Activated gamma-delta T cell treated with Interleukin-2 at 50 U/mL for 16 hours (primary cell): ENCODE results near the gene THAP7.

Experiments used
- DNase-seq: peaks from one replicate; pipeline ENCODE4 v3.0.0-alpha.2; 2020

Gene THAP7

DNA sequence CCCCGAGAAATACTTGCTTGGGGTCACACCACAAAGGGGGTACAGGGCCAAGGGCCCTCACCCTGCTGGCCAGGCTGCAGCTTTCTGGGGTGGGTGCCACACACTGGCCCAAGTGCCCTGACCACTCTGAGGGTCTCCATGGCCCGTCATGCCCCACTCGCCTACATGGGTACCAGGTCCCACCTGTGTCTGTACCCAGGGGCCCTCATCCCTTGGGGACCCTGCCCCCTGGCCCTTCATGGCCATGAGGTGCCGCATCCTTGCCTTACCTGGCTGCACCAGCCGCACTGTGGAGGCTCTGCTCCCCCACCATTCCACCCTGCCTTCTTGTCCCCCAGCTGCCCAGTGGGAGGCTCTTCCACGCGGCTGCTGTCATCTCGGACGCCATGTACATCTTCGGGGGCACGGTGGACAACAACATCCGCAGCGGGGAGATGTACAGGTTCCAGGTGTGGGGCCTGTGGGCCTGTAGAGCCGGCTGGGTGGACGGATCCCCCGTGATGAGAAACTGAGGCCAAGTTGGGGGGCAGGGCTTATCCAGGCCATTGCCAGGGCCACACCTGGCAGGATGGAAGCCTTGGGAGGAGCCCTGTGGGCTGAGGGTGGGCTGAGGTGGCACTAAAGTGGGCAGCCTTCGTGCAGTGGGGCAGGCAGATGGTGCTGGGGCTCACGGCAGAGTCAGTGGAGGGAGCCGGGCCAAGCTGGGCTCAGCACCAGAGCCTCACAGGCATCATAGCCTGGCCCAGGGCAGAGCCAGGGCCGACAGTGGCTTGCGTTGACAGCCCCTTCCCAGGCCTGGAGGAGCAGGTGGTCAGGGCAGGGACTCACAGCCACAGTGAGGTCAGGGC, 9.2 kb downstream of the THAP7 start:
- no peak for DNase-seq

DNA sequence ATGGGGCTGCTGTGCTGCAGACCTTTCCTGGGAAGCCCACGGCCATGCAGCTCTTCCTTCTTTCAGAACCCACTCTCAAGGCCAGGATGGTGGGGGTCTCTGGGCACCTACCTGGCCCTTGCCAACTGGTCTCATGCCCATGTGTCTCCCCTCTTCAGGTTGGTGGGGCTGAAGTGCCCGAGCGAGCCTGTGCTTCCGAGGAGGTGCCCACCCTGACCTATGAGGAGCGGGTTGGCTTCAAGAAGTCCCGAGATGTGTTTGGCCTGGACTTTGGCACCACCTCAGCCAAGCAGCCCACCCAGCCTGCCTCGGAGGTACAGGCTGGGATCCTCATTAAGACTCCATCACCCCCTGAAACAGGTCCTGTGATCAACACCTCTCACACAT, 9.9 kb downstream of the THAP7 start:
- no peak for DNase-seq

GRCh38 chr22:20991252-20992055, 10.5 kb downstream of the THAP7 start:
- no peak for DNase-seq

DNA sequence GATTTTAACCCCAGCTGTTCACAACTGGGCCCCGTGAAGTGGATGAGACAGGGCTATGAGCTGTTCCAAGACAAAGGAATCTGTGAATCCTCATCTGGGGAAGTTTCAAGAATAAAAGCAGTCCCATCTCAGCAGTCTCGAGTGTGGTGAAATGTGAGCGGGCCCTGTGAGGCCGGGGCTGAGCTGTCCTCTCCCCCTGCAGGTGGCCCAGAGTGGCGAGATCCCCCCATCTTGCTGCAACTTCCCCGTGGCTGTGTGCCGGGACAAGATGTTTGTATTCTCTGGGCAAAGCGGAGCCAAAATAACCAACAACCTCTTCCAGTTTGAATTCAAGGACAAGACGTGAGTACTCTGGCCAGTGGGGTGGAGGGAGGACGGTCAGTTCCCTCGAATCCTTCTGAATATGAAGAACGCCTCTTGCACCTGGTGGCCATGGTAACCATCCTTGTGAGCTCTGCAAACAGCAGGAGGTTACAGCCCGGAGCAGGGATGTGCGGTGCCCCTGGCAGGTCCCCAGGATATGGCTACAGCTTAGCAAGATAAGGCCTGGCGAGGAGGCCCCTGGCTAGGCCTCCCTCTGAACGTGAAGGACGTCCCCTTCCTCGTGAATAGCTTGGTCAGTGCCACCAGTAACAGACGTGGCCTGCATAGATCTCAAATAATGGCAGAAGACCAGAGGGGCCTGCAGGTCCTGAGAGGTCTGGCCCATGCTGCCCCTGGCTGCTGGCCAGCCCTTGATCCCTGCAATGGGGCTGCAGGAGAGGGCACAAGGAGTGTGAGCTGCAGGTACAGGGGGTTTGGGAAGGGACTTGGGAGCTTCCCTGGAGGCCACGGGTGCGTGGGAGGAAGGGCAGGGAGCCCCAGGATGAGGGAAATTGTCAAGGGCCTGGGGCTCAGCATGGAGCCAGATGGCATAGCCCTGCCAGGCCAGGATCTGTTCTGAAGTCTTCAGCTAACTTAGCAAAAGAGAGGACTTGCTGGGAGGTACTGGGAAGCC, 11.4 kb downstream of the THAP7 start:
- DNase-seq: no peak

DNA sequence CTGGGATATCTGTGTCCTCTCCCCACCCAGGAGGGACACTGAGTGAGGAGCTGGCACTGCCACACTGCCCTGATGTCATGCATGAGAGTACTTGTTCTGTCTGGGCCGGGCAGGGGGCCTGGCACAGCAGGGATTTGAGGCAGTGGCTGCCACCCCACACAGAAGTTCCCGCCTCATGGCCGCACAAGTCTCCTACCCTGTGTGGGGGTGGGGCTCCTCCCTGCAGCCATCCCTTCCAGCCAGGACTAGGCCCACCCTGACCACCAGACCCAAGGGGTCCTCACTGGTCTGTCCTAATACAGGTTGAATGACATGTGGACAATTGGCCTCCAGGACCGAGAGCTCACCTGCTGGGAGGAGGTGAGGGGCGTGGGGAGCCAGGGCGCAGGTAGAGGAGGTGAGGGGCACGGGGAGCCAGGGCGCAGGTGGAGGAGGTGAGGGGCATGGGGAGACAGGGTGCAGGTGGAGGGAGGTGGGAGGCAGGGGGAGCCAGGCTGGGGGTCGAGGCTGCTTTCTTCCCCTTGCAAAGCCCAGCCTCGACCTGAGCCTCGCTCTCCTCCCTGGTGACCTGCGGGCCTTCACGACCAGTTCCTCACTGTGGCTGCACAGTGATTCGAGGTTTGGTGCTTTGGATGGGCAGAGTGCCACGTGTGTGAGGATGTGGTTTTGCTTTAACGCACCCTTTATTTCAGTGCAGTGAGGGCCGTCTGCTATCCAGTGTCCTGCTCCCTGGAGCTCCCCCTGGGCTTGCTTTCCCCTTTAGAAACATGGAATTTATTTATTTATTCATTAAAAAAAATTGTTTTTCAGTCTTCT, 12.4 kb downstream of the THAP7 start:
- DNase-seq: no peak

DNA sequence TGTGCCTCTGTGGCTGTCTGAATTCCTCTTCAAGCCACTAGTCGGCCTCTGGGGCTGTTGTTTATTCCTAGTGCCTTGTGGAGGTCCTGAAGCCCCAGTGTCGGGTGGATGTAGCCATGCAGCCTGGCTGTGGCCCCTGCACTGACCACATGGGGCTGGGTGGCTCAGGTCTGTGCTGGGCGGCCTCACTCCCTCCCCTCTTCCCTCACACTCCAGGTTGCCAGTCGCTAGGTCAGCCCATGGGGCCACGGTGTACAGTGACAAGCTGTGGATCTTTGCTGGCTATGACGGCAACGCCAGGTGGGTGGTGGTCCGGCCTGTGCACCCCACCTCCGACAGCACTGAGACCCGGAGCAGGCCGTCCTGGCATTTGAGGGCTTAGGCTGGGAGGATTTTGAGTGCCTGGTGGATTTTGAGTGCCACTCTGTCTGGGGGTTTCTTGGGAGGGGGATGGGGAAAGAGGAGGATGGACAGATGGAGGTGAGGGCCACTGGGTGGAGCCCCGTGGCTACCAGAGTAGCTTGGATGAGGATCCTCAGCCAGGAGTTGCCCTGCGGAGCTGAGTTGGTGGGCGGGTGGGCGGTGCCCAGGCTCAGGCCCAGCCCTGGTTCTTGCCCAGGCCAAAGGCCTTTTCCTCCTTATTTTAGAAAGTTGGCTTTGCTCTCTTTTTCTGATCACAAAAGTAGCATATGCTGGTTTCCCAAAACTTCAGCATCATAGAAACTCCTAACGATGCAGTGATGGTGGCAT, 13.2 kb downstream of the THAP7 start:
- DNase-seq: no peak

GRCh38 chr22:20987375-20987774, 14.5 kb downstream of the THAP7 start:
- no peak for DNase-seq

- no peak for DNase-seq
These were observed 15.6 kb downstream of the THAP7 start for GRCh38 chr22:20986365-20986764.

DNA sequence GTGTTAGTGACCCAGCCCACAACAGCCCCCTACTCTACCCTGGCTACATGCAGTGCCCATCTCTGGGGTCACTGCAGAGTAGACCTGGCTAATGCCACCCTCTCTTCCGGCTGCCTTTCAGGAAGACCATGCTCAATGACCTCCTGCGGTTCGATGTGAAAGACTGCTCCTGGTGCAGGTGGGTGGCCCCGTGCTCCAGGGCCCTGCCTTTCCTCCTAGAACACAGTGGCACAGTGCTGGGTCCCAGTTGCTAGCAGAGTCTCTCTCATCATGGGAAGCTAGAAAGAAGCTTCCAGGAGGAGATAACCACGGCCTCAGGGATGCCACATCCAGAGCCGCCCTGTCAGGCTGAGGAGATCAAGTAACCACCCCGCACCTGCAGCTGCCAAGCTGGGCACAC, 16.2 kb downstream of the THAP7 start:
- no peak for DNase-seq

GRCh38 chr22:20983081-20983771, 18.7 kb downstream of the THAP7 start:
- DNase-seq: no peak

DNA sequence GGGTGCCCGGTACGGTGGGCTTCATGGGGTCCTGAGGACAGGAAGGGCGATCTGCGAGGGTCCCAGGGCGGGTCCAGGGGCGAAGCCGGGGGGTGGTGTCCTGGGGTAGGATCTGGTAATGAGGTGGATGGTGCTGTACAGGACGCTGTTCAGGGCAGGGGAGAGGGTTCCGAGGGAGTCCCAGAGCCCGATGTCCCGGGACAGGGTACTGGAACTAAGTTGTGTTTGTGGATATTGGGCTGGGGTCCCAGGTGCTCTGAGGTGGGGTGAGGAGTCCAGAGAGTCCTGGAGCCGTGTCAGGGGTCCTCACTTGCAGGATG, 19.4 kb downstream of the THAP7 start:
- DNase-seq: no peak

GRCh38 chr22:20981787-20982562, 19.9 kb downstream of the THAP7 start, which contains the start of gene LZTR1:
Gene LZTR1, plus strand, starts transcription at chr22:20982297. Its CDS starts 75 bp downstream, at chr22:20982372.
- peak; percentile 61 for DNase-seq

DNA sequence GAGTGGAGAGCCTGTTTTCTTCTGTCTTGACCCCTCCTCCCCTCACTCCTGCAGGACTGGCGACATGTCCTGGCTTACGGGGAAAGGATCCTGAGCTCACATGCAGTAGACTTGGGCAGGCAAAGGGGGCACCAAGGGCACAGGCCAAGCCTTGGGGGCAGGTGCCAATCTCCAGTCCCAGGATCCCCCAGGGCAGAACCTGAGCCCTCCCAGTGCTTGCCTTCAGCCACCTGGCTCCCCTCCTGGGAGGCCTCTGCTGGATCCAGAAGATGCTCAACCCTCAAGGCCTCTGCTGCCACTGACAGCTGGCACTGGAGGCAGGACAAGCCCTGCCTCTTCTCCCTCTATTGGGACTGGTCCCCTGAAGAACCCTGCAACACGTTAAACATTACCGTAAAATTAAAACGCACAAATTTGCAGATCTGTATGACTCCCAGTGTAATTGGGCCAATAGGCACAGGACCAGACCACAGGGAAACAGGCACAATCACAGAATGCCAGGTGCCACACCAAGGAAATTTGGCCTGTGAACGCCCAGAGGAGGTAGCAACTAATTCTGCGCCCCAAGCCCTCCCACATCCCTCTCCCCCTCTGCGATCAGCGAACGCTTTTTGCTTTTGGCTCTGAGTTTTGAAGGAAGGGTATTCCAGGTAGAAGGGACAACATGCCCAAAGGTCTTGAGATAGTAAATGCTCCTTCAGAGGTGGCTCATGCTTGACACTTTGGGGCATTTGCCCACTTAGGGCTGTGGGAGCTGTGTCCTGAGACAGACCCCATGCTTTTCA, 20.8 kb downstream of the THAP7 start:
- DNase-seq: no peak

GRCh38 chr22:20980523-20980922, 21.4 kb downstream of the THAP7 start:
- DNase-seq: no peak

- DNase-seq: no peak
These were observed 21.9 kb downstream of the THAP7 start for GRCh38 chr22:20979940-20980453.

DNA sequence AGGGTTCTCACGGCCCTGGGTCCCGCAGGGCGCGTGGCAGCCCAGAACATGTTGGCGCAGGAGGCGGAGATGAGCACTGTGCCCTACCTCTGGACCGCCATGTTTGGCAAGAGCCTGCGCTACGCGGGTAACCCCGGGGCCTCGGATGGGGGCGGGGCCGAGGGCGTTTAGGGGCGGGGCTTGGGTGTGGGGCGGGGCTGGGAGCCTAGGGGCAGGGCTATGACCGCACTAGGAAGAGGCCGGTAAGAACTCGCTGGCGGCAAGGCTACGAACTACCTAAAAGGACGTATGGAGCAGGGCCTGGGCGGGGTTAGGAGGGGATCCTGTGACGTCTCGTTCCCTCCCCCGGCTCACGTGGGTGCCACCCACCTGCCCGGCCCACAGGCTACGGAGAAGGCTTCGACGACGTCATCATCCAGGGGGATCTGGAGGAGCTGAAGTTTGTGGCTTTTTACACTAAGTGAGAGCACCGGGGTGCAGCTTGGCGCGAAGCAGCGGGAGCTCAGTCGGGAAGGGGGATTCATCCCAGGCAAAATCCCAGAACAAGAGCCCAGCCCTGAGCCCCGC, 22.6 kb downstream of the THAP7 start:
- peak; percentile 33 for DNase-seq

DNA sequence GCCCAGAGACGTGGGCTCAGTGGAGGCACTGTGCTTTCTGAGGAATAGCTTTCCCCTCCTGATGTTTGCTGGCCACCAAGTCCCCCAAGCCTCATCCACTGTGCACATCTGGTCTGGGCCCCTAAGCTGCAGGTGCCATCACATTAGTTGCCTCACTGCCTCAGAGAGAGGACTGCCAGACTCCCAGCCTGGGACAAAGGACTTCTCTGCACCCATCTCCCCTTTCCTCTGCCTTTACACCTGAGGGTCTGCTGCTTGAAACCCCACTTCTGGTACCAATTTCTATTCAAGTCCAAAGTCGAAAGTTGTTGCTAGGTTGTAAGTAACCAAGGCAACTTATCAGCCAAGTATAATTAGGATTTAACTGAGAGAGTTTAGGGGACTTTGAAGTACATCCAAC, 23.5 kb downstream of the THAP7 start:
- DNase-seq: no peak

- DNase-seq: no peak
These were observed 24.3 kb downstream of the THAP7 start for GRCh38 chr22:20977516-20978170.
